ACC112 (cell line): ENCODE results near the gene CADPS2.

Experiments
- H2AFZ ChIP-seq: fragments of 200-600 bp; sonication (generic); one replicate; pipeline ENCODE4 v1.6.0; 2017; ENCODE audit warnings: antibody characterized with exemption, low read length; ENCODE audit not compliant: unreplicated experiment
- H3K27ac ChIP-seq: fragments of 200-600 bp; sonication (generic); 2 replicates; pipeline ENCODE4 v1.5.1; 2014; ENCODE audit warnings: low read depth, mild to moderate bottlenecking, antibody characterized with exemption, low read length, moderate library complexity
- H3K27me3 ChIP-seq: fragments of 200-600 bp; sonication (generic); 2 replicates; pipeline ENCODE4 v1.6.1; 2014; ENCODE audit warnings: mild to moderate bottlenecking, antibody characterized with exemption, low read length, moderate library complexity, mixed read lengths; ENCODE audit not compliant: insufficient read depth
- H3K36me3 ChIP-seq: fragments of 200-600 bp; sonication (generic); 2 replicates; pipeline ENCODE4 v1.6.1; 2016; ENCODE audit warnings: mild to moderate bottlenecking, antibody characterized with exemption, low read length, moderate library complexity, mixed read lengths; ENCODE audit not compliant: insufficient read depth
- H3K4me1 ChIP-seq: fragments of 200-600 bp; sonication (generic); one replicate; pipeline ENCODE4 v1.6.1; 2016; ENCODE audit warnings: low read length, mixed read lengths; ENCODE audit not compliant: insufficient read depth, unreplicated experiment, control insufficient read depth
- H3K4me3 ChIP-seq: fragments of 200-600 bp; sonication (generic); 2 replicates; pipeline ENCODE4 v1.5.1; 2014; ENCODE audit warnings: mild to moderate bottlenecking, low read depth, low read length
- H3K79me2 ChIP-seq: fragments of 200-600 bp; sonication (generic); one replicate; pipeline ENCODE4 v1.6.0; 2016; ENCODE audit warnings: low read length; ENCODE audit not compliant: control insufficient read depth, unreplicated experiment, insufficient read depth

CADPS2 gene

DNA sequence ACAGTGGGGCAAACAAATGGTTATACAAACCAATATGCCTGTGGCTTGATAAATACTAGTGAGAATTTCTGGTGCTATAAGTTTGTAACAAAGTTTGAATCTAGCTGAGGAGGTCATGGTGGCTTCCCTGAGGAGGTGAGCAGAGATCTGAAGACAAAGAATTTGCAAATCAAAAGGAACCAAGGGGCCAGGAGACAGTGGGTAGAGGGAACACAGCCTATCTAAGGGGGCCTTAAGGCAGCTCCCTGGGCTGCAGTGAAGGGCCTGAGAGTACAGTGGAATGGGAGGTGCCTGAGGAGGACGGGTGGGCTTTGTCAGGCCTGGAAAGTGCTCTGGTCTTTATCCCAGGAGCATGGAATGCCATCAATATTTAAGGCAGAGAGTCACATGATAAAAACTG is 209.1 kb downstream of the CADPS2 start:
- Histone ChIP-seq H3K4me1 (peaks cover 4% of the 10 kb centered on the region), H3K79me2 (no peaks in the 10 kb centered on the region), H2AFZ (no peak overlapping the region), H3K4me3 (no peak overlapping the region), H3K27me3 (no peaks in the 10 kb centered on the region), H3K27ac (no peak overlapping the region), H3K36me3 (no peaks in the 10 kb centered on the region)

DNA sequence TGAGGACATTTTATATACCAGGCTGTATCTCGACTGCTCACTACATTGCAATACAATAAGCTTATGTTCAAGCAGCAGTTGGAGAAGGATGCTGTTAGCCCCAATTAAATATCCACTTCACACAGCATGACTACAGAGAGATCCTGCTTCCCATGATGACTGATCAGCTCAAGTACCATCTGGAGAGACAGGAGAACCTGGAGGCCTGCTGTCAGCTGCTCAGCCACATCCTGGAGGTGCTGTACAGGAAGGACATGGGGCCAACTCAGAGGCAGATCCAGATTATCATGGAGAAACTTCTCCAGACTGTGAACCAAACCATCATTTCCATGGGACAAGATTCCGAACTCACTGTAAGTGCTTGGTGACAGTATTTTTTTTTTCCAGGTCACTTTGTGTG is 209.8 kb downstream of the CADPS2 start:
- Histone ChIP-seq H3K36me3 (no peaks in the 10 kb centered on the region), H2AFZ (no peak overlapping the region)

DNA sequence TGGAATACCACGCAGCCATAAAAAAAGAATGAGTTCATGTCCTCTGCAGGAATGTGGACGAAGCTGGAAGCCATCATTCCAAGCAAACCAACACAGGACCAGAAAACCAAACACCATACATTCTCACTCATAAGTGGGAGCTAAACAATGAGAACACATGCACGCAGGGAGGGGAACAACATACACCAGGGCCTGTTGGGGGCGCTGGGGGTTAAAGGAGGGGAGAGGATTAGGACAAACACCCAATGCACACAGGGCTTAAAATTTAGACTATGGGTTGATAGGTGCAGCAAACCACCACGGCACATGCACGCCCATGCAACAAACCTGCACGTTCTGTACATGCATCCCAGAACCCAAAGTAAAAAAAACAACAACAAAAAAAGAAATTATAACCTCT is 210.6 kb downstream of the CADPS2 start:
- no peak overlapping the region for H3K4me3 ChIP-seq
- no peaks in the 10 kb centered on the region for H3K79me2 ChIP-seq
- H3K27me3 ChIP-seq = no peaks in the 10 kb centered on the region
- no peak overlapping the region for H2AFZ ChIP-seq
- no peaks in the 10 kb centered on the region for H3K36me3 ChIP-seq
- H3K27ac ChIP-seq = no peak overlapping the region
- H3K4me1 ChIP-seq = peaks cover 4% of the 10 kb centered on the region

More for the DNA sequence above, 209.8 kb downstream of the CADPS2 start:
- no peak overlapping the region for H3K27ac ChIP-seq
- no peak overlapping the region for H3K4me3 ChIP-seq
- H3K79me2 ChIP-seq = no peaks in the 10 kb centered on the region
- no peaks in the 10 kb centered on the region for H3K27me3 ChIP-seq
- H3K4me1 ChIP-seq = peaks cover 4% of the 10 kb centered on the region

DNA sequence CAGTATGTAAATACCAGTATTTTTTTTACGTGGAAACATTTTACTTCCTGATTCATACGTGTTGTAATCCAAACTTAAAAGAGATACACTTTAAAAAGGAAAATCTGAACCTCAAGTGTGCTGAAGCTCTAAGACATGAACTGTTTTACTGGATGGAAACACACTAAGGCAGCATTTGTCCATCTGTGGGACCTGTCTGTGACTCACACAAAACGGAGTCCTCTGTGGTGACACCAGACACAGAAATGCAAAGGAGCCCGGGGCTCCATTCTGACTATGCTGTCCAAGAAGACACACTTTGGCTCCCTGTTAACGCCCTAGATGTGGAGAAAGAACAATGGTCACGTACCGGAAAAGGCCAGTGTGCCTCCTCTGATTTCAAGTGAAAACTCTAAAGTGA is 211.2 kb downstream of the CADPS2 start:
- Histone ChIP-seq H3K27ac (peak overlapping the region; percentile 40), H2AFZ (peak overlapping the region; percentile 3)

DNA sequence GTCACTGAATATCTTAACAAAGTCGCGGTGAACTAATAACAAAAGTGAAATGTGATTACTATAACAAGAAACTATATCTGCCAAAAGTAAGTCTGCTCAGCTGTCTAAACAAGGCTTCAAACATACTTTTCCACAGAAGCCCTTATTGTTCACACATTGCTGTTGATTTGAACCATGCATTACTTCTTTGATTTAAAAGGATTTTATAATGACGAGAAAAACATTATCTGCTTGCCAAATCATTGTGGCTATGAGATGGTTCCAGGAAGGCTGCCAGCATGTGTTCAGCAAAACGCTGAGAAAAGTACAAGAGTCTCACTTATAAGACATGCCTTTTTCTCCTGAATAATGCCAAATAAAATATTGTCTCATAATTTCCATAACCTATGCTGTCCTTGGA is 211.8 kb downstream of the CADPS2 start:
- peak overlapping the region; percentile 40 for H3K27ac ChIP-seq
- peaks cover 4% of the 10 kb centered on the region for H3K4me1 ChIP-seq
- no peaks in the 10 kb centered on the region for H3K27me3 ChIP-seq
- peak overlapping the region; percentile 38 for H3K4me3 ChIP-seq
- no peaks in the 10 kb centered on the region for H3K36me3 ChIP-seq
- peak overlapping the region; percentile 47 for H2AFZ ChIP-seq
- H3K79me2 ChIP-seq = no peaks in the 10 kb centered on the region

More for the DNA sequence above, 211.2 kb downstream of the CADPS2 start:
- no peaks in the 10 kb centered on the region for H3K79me2 ChIP-seq
- H3K36me3 ChIP-seq = no peaks in the 10 kb centered on the region
- no peaks in the 10 kb centered on the region for H3K27me3 ChIP-seq
- peaks cover 4% of the 10 kb centered on the region for H3K4me1 ChIP-seq
- H3K4me3 ChIP-seq = peak overlapping the region; percentile 38

DNA sequence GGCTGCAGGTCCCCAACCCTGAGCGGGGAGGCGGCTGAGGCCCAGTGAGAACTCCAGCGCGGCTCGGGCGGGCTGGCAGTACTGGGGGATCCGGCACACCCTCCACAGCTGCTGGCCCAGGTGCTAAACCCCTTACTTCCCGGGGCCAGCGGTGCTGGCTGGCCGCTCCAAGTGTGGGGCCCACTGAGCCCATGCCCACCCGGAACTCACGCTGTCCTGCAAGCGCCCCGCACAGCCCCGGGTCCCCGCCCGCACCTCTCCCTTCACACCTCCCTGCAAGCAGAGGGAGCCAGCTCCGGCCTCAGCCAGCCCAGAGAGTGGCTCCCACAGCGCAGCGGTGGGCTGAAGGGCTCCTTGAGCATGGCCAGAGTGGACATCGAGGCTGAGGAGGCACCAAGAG is 212.3 kb downstream of the CADPS2 start:
- no peaks in the 10 kb centered on the region for H3K36me3 ChIP-seq
- no peaks in the 10 kb centered on the region for H3K79me2 ChIP-seq
- H3K27ac ChIP-seq = no peak overlapping the region
- peaks cover 4% of the 10 kb centered on the region for H3K4me1 ChIP-seq
- no peak overlapping the region for H2AFZ ChIP-seq
- H3K27me3 ChIP-seq = no peaks in the 10 kb centered on the region
- no peak overlapping the region for H3K4me3 ChIP-seq

DNA sequence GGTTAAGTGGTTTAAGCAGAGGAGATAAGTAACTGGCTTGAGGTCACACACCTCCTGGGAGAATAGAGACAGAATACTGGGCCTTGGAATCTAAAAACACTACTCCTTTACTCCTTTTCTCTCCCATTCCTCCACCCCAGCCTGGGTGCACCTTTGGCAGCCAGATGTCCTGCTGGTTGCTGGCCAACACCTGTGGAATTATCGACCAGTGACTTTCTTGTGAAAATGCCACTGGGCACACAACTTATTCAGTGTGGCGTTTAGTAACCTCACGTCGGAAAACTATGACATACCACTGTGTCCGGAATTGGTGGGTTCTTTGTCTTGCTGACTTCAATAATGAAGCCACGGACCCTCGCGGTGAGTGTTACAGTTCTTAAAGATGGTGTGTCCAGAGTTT is 213.7 kb downstream of the CADPS2 start:
- Histone ChIP-seq H3K27me3 (no peaks in the 10 kb centered on the region), H3K4me1 (peaks cover 4% of the 10 kb centered on the region), H3K27ac (no peak overlapping the region), H3K36me3 (no peaks in the 10 kb centered on the region), H2AFZ (no peak overlapping the region), H3K4me3 (no peak overlapping the region), H3K79me2 (no peaks in the 10 kb centered on the region)

DNA sequence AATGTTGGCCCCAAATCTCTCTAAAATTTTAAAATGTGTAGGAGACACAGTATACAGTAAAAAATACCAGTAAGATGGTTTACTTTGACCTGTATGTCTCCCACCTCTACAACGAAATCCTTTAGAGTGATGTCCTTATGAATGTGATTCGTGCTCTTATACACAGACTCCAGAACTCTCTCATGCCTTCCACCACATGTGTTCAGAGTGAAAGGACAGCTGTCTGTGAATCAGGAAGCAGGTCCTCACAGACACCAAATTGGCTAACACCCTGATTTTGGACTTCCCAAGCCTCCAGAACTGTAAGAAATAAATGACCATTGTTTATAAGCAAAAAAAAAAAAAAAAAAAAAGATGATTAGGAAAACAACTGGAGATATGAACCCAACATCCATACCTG is 222.5 kb downstream of the CADPS2 start:
- no peaks in the 10 kb centered on the region for H3K79me2 ChIP-seq
- no peaks in the 10 kb centered on the region for H3K27me3 ChIP-seq
- no peaks in the 10 kb centered on the region for H3K36me3 ChIP-seq
- no peak overlapping the region for H2AFZ ChIP-seq
- H3K27ac ChIP-seq = no peak overlapping the region
- no peak overlapping the region for H3K4me3 ChIP-seq
- H3K4me1 ChIP-seq = no peaks in the 10 kb centered on the region

DNA sequence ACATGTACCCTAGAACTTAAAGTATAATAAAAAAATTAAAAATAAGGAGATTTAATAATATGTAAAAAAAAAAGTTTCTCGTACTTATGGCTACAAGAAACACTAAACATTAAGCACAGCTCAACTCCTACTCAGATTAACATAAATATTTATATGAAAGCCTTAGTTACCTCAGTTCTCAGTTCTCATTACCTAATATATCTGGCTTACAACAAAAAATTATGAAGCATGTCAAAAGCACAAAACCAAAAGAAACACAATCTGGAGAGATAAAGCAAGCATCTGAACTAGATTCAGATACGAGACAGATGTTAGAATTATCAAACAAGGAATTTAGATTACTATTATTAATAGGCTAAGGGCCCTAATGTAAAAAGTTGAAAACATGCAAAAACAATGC is 227.4 kb downstream of the CADPS2 start:
- Histone ChIP-seq H3K79me2 (no peaks in the 10 kb centered on the region), H3K27ac (no peak overlapping the region), H2AFZ (no peak overlapping the region), H3K4me1 (no peaks in the 10 kb centered on the region), H3K27me3 (no peaks in the 10 kb centered on the region), H3K4me3 (no peak overlapping the region), H3K36me3 (no peaks in the 10 kb centered on the region)

DNA sequence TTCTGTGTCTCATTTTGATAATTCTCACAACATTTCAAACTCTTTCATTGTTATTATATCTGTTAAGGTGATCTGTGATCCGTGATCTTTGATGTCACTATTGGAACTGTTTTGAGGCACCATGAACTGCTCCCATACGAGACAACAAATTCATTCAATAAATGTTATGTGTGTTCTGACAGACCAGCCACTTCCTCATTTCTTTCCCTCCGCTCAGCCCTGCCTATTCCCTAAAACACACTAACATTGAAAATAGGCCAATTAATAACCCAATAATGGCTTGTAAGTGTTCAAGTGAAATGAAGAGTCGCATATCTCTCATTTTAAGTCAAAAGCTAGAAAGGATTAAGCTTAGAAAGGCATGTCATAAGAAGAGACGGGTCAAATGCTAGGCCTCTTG is 232.6 kb downstream of the CADPS2 start:
- H3K4me3 ChIP-seq = no peak overlapping the region
- H2AFZ ChIP-seq = no peak overlapping the region
- H3K4me1 ChIP-seq = no peaks in the 10 kb centered on the region
- H3K27me3 ChIP-seq = no peaks in the 10 kb centered on the region
- no peaks in the 10 kb centered on the region for H3K36me3 ChIP-seq
- H3K79me2 ChIP-seq = no peaks in the 10 kb centered on the region
- H3K27ac ChIP-seq = no peak overlapping the region

DNA sequence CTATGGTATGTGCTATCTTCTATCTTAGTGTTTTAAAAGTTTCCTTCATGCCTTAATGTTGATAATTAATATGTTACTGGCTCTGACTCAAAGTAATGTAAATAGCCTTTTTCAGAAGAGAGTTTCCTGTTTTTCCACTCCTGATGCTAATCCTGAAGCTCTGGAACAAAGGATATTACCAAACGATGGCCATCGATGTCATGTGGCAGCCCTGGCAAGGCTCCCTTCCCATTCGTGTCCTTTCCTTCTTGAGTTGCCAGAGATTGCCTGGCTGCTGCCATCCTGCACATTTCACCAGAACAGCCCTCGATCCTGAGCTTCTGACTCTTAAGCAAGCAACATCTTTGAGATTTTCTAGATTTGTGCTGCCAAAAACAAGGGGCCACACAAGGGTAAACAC is 233.4 kb downstream of the CADPS2 start:
- H3K36me3 ChIP-seq = no peaks in the 10 kb centered on the region
- no peaks in the 10 kb centered on the region for H3K27me3 ChIP-seq
- no peak overlapping the region for H3K4me3 ChIP-seq
- H3K4me1 ChIP-seq = no peaks in the 10 kb centered on the region
- H3K27ac ChIP-seq = no peak overlapping the region
- no peaks in the 10 kb centered on the region for H3K79me2 ChIP-seq
- no peak overlapping the region for H2AFZ ChIP-seq
